Umbilical cord (tissue), 2 donors: Measurements from ENCODE around the gene SYNJ2. TPM values are rescaled to one million over a fixed set of nuclear protein-coding genes. Genes with fewer than 3 reads are reported as not detected.

Source experiments
- DNase-seq: peaks from one replicate; pipeline ENCODE4 v3.0.0-alpha.2; 2015; ENCODE audit warnings: low spot score
- total RNA-seq: library from RNA; depleted of rRNA; stranded (reverse); fragments of >200 nt; gene quantifications from one replicate; pipeline ENCODE4 v1.2.3, GENCODE V29; 2014; ENCODE audit warnings: low replicate concordance; ENCODE audit not compliant: insufficient read depth

Gene SYNJ2
- total RNA-seq, 1 donor from 2014 or later, result 12.3 TPM

- DNase-seq, result no peak
These were observed 133.8 kb downstream of the SYNJ2 start for GRCh38 chr6:158115508-158115907.

GRCh38 chr6:158118886-158119285 is 137.2 kb downstream of the SYNJ2 start:
- no peak for DNase-seq

- DNase-seq, result no peak
These were observed 139.7 kb downstream of the SYNJ2 start for GRCh38 chr6:158121335-158121734.

- no peak for DNase-seq
These were observed 140.4 kb downstream of the SYNJ2 start for GRCh38 chr6:158122048-158122447.

- no peak for DNase-seq
These were observed 142.6 kb downstream of the SYNJ2 start for GRCh38 chr6:158124288-158124687.

GRCh38 chr6:158125271-158125670 is 143.6 kb downstream of the SYNJ2 start:
- DNase-seq, result no peak

- DNase-seq, result peak; percentile 11
These were observed 150.3 kb downstream of the SYNJ2 start for GRCh38 chr6:158131926-158132325.

GRCh38 chr6:158142789-158143188 is 161.1 kb downstream of the SYNJ2 start:
- DNase-seq, result no peak

GRCh38 chr6:158143700-158144099 is 162.0 kb downstream of the SYNJ2 start:
- DNase-seq, result no peak

Other genes with a start within 250 kb of the SYNJ2 start
- gene SNX9, start 158.6 kb upstream of the SYNJ2 start, total RNA-seq, result 46.2 TPM
- 11.3 TPM for gene SERAC1, start 186.4 kb downstream of the SYNJ2 start, total RNA-seq
- 11.1 TPM for gene GTF2H5, start 186.5 kb downstream of the SYNJ2 start, total RNA-seq